HFFc6 (cell line): ENCODE results near the gene DEK. TPM values are rescaled to one million over a fixed set of nuclear protein-coding genes. Genes with fewer than 3 reads are reported as not detected.

Experiments used
- DNase-seq: peaks from one replicate; pipeline ENCODE4 v3.0.0-alpha.2; 2018
- H3K27ac Mint-ChIP-seq: 2 replicates; pipeline ENCODE4 v1.8.0; 2020; ENCODE audit warnings: mild to moderate bottlenecking, mixed read lengths
- H3K27me3 Mint-ChIP-seq: 2 replicates; pipeline ENCODE4 v1.8.0; 2021; ENCODE audit warnings: mild to moderate bottlenecking, moderate library complexity, mixed read lengths; ENCODE audit not compliant: insufficient read depth
- H3K36me3 Mint-ChIP-seq: 2 replicates; pipeline ENCODE4 v1.8.0; 2021; ENCODE audit warnings: low read depth, mixed read lengths
- H3K4me1 Mint-ChIP-seq: 2 replicates; pipeline ENCODE4 v1.8.0; 2020; ENCODE audit warnings: low read depth, mixed read lengths
- H3K4me3 Mint-ChIP-seq: 2 replicates; pipeline ENCODE4 v1.8.0; 2020; ENCODE audit warnings: mild to moderate bottlenecking, moderate library complexity, mixed read lengths
- H3K9me3 Mint-ChIP-seq: 2 replicates; pipeline ENCODE4 v1.8.0; 2020; ENCODE audit warnings: mild to moderate bottlenecking, mixed read lengths
- total RNA-seq, 6 experiments: library from RNA; stranded (reverse); fragmentation: NEBNext Ultra II Directional; extraction: Animal tissue kit (Norgen Biotek cat#: 25700); gene quantifications; 2 replicates in 1 of 6; 3 replicates in 5 of 6; pipeline ENCODE4 v1.2.3, GENCODE V29; 2021
- TF ChIP-seq, protein P1 (sequence below): fragments of 200-600 bp; sonication (generic); IDR thresholded peaks from 2 replicates; pipeline ENCODE4 v1.5.0; 2021; ENCODE audit warnings: antibody characterized with exemption, mild to moderate bottlenecking

Gene DEK
- total RNA-seq, 6 experiments from 2014 or later: 76.7 to 144 (median 132) TPM

DNA sequence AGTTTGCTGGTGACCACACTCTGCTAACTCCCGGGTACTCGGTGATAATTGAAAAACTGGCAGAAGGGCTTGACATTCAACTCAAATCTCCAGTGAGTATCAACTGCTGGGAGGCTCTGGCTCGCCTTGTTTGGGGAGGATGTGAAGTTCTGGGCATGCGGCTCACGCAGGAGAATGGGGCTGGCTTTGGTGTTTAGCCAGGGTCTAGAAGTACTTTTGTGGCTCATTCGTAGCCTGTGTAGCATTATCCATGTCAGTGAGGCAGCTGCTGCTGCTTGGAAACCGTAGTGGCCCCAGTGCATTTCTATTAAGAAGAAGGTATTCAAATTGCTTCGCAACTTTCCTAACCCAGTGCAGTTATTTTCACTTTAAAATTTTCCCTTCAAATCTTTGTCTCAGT lies 56.9 kb downstream of the DEK start:
- TF ChIP-seq, protein P1, sequence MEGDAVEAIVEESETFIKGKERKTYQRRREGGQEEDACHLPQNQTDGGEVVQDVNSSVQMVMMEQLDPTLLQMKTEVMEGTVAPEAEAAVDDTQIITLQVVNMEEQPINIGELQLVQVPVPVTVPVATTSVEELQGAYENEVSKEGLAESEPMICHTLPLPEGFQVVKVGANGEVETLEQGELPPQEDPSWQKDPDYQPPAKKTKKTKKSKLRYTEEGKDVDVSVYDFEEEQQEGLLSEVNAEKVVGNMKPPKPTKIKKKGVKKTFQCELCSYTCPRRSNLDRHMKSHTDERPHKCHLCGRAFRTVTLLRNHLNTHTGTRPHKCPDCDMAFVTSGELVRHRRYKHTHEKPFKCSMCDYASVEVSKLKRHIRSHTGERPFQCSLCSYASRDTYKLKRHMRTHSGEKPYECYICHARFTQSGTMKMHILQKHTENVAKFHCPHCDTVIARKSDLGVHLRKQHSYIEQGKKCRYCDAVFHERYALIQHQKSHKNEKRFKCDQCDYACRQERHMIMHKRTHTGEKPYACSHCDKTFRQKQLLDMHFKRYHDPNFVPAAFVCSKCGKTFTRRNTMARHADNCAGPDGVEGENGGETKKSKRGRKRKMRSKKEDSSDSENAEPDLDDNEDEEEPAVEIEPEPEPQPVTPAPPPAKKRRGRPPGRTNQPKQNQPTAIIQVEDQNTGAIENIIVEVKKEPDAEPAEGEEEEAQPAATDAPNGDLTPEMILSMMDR: no peak
- Mint-ChIP-seq H3K4me1 (no peaks in the 10 kb centered on the region), H3K27ac (no peak overlapping the region), H3K27me3 (no peaks in the 10 kb centered on the region), H3K36me3 (no peaks in the 10 kb centered on the region), H3K4me3 (no peak overlapping the region), H3K9me3 (no peaks in the 10 kb centered on the region)
- no peak for DNase-seq

DNA sequence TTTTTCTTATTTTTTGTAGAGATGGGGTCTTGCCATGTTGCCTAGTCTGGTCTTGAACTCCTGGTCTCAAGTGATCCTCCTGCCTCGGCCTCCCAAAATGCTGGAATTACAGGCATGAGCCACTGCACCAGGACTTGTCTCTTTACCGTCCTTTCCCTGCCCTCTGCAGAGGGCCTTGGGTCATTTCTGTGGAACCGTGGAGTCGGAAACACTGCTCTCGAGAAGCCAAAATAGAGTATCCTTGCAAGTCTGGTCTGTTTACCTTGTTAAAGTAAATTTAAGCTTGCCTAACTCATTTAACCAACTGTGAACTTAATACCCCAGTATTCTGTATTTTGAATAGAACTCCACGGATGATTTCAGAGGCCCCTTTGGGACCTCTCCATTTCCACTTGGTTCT lies 57.7 kb downstream of the DEK start:
- no peaks in the 10 kb centered on the region for H3K9me3 Mint-ChIP-seq
- H3K4me1 Mint-ChIP-seq: no peaks in the 10 kb centered on the region
- H3K27me3 Mint-ChIP-seq: no peaks in the 10 kb centered on the region
- no peak overlapping the region for H3K4me3 Mint-ChIP-seq
- TF ChIP-seq, protein P1: no peak
- H3K27ac Mint-ChIP-seq: no peak overlapping the region
- no peaks in the 10 kb centered on the region for H3K36me3 Mint-ChIP-seq
- no peak for DNase-seq

DNA sequence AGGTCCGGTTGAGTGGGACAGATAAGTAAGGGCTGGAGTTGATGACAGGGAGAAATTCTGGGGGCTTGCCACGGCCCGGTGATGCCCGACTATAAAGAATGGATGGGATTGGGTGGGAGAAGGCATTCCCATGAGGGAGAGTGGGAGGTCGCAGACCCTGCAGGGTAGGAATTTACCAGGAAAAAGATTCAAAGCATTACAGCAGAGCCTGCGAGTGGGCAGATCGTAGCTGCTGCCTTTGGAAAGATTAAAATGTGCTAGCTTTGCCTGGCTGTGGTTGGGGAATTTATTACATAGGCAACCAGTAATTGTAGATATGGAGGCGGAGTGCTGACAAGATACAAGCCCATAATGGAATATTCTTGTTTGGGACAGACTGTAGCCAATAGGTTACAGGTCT lies 59.6 kb downstream of the DEK start:
- H3K27ac Mint-ChIP-seq: no peak overlapping the region
- TF ChIP-seq, protein P1: no peak

DNA sequence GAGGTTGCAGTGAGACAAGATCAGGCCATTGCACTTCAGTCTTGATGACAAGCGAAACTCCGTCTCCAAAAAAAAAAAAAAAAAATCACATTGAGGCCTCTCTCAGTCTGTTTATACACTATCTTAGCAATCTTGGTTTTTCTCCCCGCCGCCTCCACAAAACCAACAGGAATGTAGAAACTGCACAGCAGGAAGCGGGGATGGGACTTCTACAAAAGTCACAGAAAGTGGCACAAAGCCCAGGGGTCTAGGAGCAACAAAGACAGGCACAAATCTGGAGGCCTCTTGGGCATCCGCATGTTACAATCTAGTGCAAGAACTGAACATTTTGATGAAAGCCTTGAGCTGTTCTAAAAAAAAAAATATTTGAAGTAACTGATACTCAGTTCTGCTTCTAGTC lies 60.5 kb downstream of the DEK start:
- no peak for DNase-seq
- H3K9me3 Mint-ChIP-seq: no peaks in the 10 kb centered on the region
- no peak overlapping the region for H3K4me3 Mint-ChIP-seq
- H3K27me3 Mint-ChIP-seq: no peaks in the 10 kb centered on the region
- H3K4me1 Mint-ChIP-seq: no peaks in the 10 kb centered on the region
- H3K36me3 Mint-ChIP-seq: no peaks in the 10 kb centered on the region
- TF ChIP-seq, protein P1: no peak
- no peak overlapping the region for H3K27ac Mint-ChIP-seq

More for the DNA sequence above, 59.6 kb downstream of the DEK start:
- no peak for DNase-seq
- Mint-ChIP-seq H3K4me1 (no peaks in the 10 kb centered on the region), H3K9me3 (no peaks in the 10 kb centered on the region), H3K4me3 (no peak overlapping the region), H3K27me3 (no peaks in the 10 kb centered on the region), H3K36me3 (no peaks in the 10 kb centered on the region)

DNA sequence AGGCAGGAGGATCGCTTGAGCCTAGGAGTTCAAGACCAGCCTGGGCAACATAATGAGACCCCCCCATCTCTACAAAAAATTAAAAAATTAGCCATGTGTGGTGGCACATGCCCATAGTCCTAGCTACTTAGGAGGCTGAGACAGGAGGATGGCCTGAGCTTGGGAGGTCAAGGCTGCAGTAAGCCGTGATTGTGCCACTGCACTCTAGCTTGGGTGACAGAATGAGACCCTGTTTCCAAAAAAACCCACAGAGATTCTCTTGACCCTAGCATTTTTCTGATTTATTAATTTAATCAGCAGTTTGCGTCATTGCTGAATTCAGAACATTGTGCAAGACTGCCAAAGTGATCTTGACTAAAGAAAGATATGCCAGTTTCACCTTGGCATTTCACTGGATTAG lies 72.3 kb downstream of the DEK start:
- H3K36me3 Mint-ChIP-seq: peaks cover 13% of the 10 kb centered on the region; the same call in 1 of the 2 replicates
- H3K27ac Mint-ChIP-seq: no peak overlapping the region
- no peaks in the 10 kb centered on the region for H3K4me1 Mint-ChIP-seq
- H3K27me3 Mint-ChIP-seq: no peaks in the 10 kb centered on the region; the same call in 1 of the 2 replicates
- no peak for DNase-seq
- no peaks in the 10 kb centered on the region for H3K9me3 Mint-ChIP-seq
- TF ChIP-seq, protein P1: no peak
- no peak overlapping the region for H3K4me3 Mint-ChIP-seq

DNA sequence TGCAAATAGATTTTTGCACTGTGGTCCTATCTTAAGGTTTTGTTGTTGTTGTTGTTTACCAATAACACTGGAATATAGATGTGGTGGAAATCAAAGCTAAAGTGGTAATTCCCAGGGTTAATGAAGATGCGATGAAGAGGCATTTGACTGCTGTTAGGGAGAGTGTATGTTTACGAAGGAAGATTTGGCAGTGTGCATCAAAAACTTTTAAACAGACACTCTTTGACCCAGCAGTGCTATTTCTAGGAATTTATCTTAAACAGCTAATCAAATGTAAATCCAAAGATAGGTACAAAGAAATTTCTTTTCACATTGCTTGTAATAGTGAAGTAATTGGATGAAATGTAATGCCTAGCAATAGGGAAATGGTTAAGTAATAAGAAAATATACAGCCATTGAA lies 75.1 kb downstream of the DEK start:
- no peaks in the 10 kb centered on the region for H3K9me3 Mint-ChIP-seq
- no peak overlapping the region for H3K27ac Mint-ChIP-seq
- H3K4me1 Mint-ChIP-seq: 0 out of 2 replicates have a peak, but pooled peaks cover 9% of the 10 kb centered on the region
- no peaks in the 10 kb centered on the region; the same call in 1 of the 2 replicates for H3K27me3 Mint-ChIP-seq
- no peak for DNase-seq
- peaks cover 9% of the 10 kb centered on the region; the same call in 1 of the 2 replicates for H3K36me3 Mint-ChIP-seq
- no peak overlapping the region for H3K4me3 Mint-ChIP-seq
- TF ChIP-seq, protein P1: no peak
